ENCODE measurements around the gene TBC1D16. TPM values are rescaled to one million over a fixed set of nuclear protein-coding genes. Genes with fewer than 3 reads are reported as not detected.
"Not testable (repeated sequence)": the region's sequence is repeated elsewhere in the genome, so short reads cannot be mapped to it uniquely, and the experiment has no call there.

TBC1D16 gene
- polyA plus RNA-seq, 2 donors, result 2.4 to 3.8 TPM

DNA sequence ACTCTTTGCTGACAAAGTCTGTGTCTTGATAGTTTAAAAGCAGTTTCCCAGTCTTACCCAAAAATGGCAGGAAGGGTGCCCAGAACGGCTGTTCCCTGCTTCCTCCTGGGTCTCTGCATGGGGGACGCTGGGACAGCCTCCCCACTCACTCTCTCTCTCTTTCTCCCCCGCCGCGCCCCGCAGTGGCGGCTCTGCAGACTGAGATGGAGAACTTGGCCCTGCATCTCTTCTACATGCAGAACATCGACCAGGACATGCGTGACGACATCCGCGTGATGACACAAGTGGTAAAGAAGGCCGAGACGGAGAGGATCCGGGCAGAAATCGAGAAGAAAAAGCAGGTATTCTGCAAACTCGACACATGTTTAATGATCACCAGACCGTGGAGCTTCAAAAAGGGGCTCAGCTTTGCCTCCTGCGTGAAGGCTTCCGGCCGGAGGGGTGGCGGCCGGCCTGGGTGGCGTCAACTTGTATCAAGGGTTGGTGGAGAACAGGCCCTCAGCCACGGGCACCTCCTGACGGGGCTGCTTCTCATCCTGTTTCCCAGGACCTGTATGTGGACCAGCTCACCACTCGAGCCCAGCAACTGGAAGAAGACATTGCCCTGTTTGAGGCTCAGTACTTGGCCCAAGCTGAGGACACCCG is 22.8 kb upstream of the TBC1D16 start:
- H3K36me3 ChIP-seq (ENCODE audit: control insufficient read depth in 2 of 2, insufficient read depth in 2 of 2, low read length in 1 of 2), result no peaks in the 10 kb centered on the region
- no peaks in the 10 kb centered on the region for H3K9me3 ChIP-seq (ENCODE audit: control insufficient read depth in 2 of 2, insufficient read depth in 1 of 2, low read depth in 1 of 2, low read length in 1 of 2)
- H3K4me3 ChIP-seq (ENCODE audit: low read depth in 1 of 2, low read length in 2 of 2), result no peak overlapping the region
- no peaks in the 10 kb centered on the region for H3K4me1 ChIP-seq (ENCODE audit: control insufficient read depth in 2 of 2, insufficient read depth in 2 of 2, low read length in 1 of 2)
- H3K27me3 ChIP-seq (ENCODE audit: control insufficient read depth in 1 of 2, insufficient read depth in 2 of 2, low read length in 2 of 2), result no peaks in the 10 kb centered on the region
- no peak overlapping the region for H3K27ac ChIP-seq (ENCODE audit: low read depth in 2 of 2, low read length in 1 of 2)
- 94 to 95% methylated on average over 27 to 28 of the region's 28 CpGs for whole genome bisulfite sequencing, 2 donors

DNA sequence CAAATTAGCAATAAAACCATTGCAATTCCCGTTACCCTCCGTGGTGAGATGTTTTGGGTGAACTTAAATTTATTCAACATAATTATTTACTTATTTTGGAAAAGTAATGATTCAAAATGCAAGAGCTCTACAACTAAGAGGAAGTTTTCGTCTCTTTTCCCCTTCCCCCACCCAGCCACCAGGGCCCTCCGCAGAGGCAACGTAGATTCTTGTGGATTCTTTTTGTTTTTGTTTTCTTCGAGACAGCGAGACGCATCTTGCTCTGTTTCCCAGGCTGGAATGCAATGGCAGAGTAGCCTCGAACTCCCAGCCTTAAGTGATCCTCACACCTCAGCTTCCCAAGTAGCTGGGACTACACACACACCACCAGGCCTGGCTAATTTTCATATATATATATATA is 19.9 kb upstream of the TBC1D16 start:
- H3K27ac ChIP-seq (ENCODE audit: low read depth in 2 of 2, low read length in 1 of 2), result no peak overlapping the region

DNA sequence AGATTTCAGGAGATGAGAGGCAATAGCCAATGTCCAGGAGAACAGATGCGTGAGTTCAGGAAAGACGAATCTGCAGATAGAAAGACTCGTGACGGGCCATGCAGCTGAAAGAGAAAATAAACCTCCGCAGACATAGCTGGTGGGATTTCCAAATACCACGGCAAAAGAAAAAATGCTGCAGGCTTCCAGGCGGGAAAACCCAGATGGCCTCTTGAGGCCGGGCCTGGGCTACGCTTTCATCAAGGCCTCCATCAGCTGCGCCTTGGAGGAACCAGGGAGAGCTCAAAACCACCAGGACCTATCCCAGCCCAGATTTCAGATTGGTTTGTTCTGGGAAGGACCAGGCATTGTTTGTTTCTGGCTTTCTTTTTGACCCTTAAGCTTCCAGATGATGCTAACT is 17.4 kb upstream of the TBC1D16 start:
- 79 to 85% methylated on average over 10 of the region's 10 CpGs for WGBS, 2 donors
- H3K4me3 ChIP-seq (ENCODE audit: low read depth in 1 of 2, low read length in 2 of 2), result no peak overlapping the region
- H3K27me3 ChIP-seq (ENCODE audit: control insufficient read depth in 1 of 2, insufficient read depth in 2 of 2, low read length in 2 of 2), result no peaks in the 10 kb centered on the region
- H3K27ac ChIP-seq (ENCODE audit: low read depth in 2 of 2, low read length in 1 of 2), result no peak overlapping the region
- H3K4me1 ChIP-seq (ENCODE audit: control insufficient read depth in 2 of 2, insufficient read depth in 2 of 2, low read length in 1 of 2), result no peaks in the 10 kb centered on the region
- H3K9me3 ChIP-seq (ENCODE audit: control insufficient read depth in 2 of 2, insufficient read depth in 1 of 2, low read depth in 1 of 2, low read length in 1 of 2), result no peaks in the 10 kb centered on the region
- H3K36me3 ChIP-seq (ENCODE audit: control insufficient read depth in 2 of 2, insufficient read depth in 2 of 2, low read length in 1 of 2), result peaks cover 0 to 4% of the 10 kb centered on the region in 2 donors

More for the DNA sequence above, 19.9 kb upstream of the TBC1D16 start:
- H3K4me1 ChIP-seq (ENCODE audit: control insufficient read depth in 2 of 2, insufficient read depth in 2 of 2, low read length in 1 of 2), result no peaks in the 10 kb centered on the region
- H3K9me3 ChIP-seq (ENCODE audit: control insufficient read depth in 2 of 2, insufficient read depth in 1 of 2, low read depth in 1 of 2, low read length in 1 of 2), result no peaks in the 10 kb centered on the region
- H3K4me3 ChIP-seq (ENCODE audit: low read depth in 1 of 2, low read length in 2 of 2), result no peak overlapping the region
- H3K27me3 ChIP-seq (ENCODE audit: control insufficient read depth in 1 of 2, insufficient read depth in 2 of 2, low read length in 2 of 2), result no peaks in the 10 kb centered on the region
- H3K36me3 ChIP-seq (ENCODE audit: control insufficient read depth in 2 of 2, insufficient read depth in 2 of 2, low read length in 1 of 2), result no peaks in the 10 kb centered on the region
- WGBS, 2 donors, result 90 to 91% methylated on average over 9 of the region's 9 CpGs

DNA sequence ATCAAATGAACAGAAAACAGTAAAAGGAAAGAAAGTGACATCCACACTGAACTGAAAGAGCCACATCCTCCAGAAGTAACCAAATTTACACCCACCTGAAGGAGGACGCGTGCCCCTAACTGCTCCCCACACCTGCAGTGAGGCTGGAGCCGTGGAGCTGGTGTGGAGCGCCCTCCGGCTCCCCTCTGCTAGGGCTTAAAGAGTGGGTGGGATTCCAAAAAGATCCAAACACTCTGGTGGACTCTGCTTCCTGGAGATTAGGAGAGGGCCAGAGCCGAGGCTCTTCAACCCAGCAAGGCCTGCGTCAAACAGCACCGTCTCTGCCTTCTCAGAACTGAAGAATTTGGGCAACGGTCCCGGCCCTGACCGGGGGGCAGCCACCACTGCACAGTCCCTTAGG is 16.0 kb upstream of the TBC1D16 start:
- Histone ChIP-seq H3K27ac (ENCODE audit: low read depth in 2 of 2, low read length in 1 of 2) (no peak overlapping the region), H3K27me3 (ENCODE audit: control insufficient read depth in 1 of 2, insufficient read depth in 2 of 2, low read length in 2 of 2) (no peaks in the 10 kb centered on the region), H3K36me3 (ENCODE audit: control insufficient read depth in 2 of 2, insufficient read depth in 2 of 2, low read length in 1 of 2) (peaks cover 0 to 4% of the 10 kb centered on the region in 2 donors), H3K9me3 (ENCODE audit: control insufficient read depth in 2 of 2, insufficient read depth in 1 of 2, low read depth in 1 of 2, low read length in 1 of 2) (no peaks in the 10 kb centered on the region), H3K4me1 (ENCODE audit: control insufficient read depth in 2 of 2, insufficient read depth in 2 of 2, low read length in 1 of 2) (no peaks in the 10 kb centered on the region), H3K4me3 (ENCODE audit: low read depth in 1 of 2, low read length in 2 of 2) (no peak overlapping the region)
- 92% methylated on average over 11 of the region's 11 CpGs for WGBS, 2 donors

DNA sequence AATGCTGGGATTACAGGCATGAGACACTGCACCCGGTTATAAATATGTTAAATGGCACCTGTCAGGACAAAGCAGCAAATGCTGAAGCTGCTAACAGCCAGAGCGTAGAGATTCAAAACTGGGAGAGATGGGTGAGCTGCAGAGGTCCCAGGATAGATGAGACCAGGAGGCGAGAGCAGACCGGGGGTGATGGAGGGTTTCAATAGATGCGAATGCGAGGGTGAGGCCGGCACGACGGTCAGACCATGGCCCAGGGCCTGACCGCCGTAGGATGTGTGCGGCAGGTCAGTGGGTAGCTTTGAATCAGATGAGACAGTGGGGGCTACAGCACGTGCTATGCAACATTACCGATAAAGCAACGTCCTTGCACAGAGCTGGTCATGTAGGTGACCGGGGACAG is 15.0 kb upstream of the TBC1D16 start:
- peaks cover 0 to 4% of the 10 kb centered on the region in 2 donors for H3K36me3 ChIP-seq (ENCODE audit: control insufficient read depth in 2 of 2, insufficient read depth in 2 of 2, low read length in 1 of 2)
- no peak overlapping the region for H3K27ac ChIP-seq (ENCODE audit: low read depth in 2 of 2, low read length in 1 of 2)
- no peak overlapping the region for H3K4me3 ChIP-seq (ENCODE audit: low read depth in 1 of 2, low read length in 2 of 2)
- 86 to 91% methylated on average over 16 of the region's 16 CpGs for WGBS, 2 donors
- H3K27me3 ChIP-seq (ENCODE audit: control insufficient read depth in 1 of 2, insufficient read depth in 2 of 2, low read length in 2 of 2), result no peaks in the 10 kb centered on the region
- no peaks in the 10 kb centered on the region for H3K4me1 ChIP-seq (ENCODE audit: control insufficient read depth in 2 of 2, insufficient read depth in 2 of 2, low read length in 1 of 2)
- no peaks in the 10 kb centered on the region for H3K9me3 ChIP-seq (ENCODE audit: control insufficient read depth in 2 of 2, insufficient read depth in 1 of 2, low read depth in 1 of 2, low read length in 1 of 2)

DNA sequence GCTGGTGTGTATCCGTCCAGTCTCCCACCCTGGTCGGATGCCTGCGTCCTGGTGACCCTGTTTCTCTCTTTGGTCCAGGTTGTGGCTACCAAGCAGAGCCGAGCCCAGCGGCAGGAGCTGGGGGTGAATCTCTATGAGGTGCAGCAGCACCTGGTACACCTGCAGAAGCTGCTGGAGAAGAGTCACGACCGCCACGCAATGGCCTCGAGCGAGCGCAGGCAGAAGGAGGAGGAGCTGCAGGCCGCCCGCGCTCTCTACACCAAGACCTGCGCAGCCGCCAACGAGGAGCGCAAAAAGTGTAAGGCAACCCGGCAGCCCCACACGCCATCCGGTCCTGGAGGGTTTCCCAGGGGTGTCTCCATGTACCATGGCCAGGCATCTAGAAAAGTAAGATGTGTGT is 14.3 kb upstream of the TBC1D16 start:
- Histone ChIP-seq H3K4me3 (ENCODE audit: low read depth in 1 of 2, low read length in 2 of 2) (no peak overlapping the region), H3K4me1 (ENCODE audit: control insufficient read depth in 2 of 2, insufficient read depth in 2 of 2, low read length in 1 of 2) (no peaks in the 10 kb centered on the region), H3K9me3 (ENCODE audit: control insufficient read depth in 2 of 2, insufficient read depth in 1 of 2, low read depth in 1 of 2, low read length in 1 of 2) (no peaks in the 10 kb centered on the region), H3K27me3 (ENCODE audit: control insufficient read depth in 1 of 2, insufficient read depth in 2 of 2, low read length in 2 of 2) (no peaks in the 10 kb centered on the region), H3K27ac (ENCODE audit: low read depth in 2 of 2, low read length in 1 of 2) (no peak overlapping the region), H3K36me3 (ENCODE audit: control insufficient read depth in 2 of 2, insufficient read depth in 2 of 2, low read length in 1 of 2) (peaks cover 0 to 4% of the 10 kb centered on the region in 2 donors)
- WGBS, 2 donors, result 94 to 96% methylated on average over 21 of the region's 21 CpGs

DNA sequence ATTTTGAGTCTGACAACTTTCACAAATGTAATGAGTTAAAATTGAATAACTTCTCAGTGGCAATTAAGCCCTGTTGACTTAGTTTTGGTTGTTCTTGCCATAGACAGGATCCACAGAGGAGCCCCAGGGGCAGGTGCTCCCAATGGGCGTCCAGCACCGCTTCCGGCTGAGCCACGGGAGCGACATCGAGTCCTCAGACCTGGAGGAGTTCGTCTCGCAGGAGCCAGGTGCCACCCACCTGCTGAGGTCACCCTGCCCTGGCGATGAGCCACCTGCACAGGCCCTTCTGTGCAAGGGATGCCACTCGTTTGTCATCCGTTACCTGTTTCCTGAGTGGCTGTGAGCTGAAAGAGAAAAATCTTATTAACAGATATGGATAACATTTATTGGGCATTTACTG is 11.5 kb upstream of the TBC1D16 start:
- Histone ChIP-seq H3K4me1 (ENCODE audit: control insufficient read depth in 2 of 2, insufficient read depth in 2 of 2, low read length in 1 of 2) (no peaks in the 10 kb centered on the region), H3K4me3 (ENCODE audit: low read depth in 1 of 2, low read length in 2 of 2) (no peak overlapping the region), H3K27me3 (ENCODE audit: control insufficient read depth in 1 of 2, insufficient read depth in 2 of 2, low read length in 2 of 2) (no peaks in the 10 kb centered on the region), H3K27ac (ENCODE audit: low read depth in 2 of 2, low read length in 1 of 2) (no peak overlapping the region), H3K9me3 (ENCODE audit: control insufficient read depth in 2 of 2, insufficient read depth in 1 of 2, low read depth in 1 of 2, low read length in 1 of 2) (no peaks in the 10 kb centered on the region), H3K36me3 (ENCODE audit: control insufficient read depth in 2 of 2, insufficient read depth in 2 of 2, low read length in 1 of 2) (peaks cover 0 to 4% of the 10 kb centered on the region in 2 donors)
- WGBS, 2 donors, result 90 to 91% methylated on average over 11 of the region's 11 CpGs

DNA sequence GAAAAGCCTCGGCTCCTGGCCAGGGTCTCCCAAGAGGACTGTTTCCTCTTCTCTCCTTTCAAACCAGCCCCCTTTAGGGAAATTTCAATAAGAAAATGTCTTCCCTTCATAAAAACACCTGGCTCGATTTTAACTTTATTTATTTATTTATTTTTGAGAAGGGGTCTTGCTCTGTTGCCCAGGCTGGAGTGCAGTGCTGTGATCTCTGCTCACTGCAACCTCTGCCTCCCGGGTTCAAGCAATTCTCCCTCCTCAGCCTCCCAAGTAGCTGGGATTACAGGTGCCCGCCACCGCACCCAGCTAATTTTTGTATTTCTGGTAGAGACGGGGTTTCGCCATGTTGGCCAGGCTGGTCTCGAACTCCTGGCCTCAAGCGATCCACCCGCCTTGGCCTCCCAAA is 11.0 kb upstream of the TBC1D16 start:
- H3K4me3 ChIP-seq (ENCODE audit: low read depth in 1 of 2, low read length in 2 of 2); H3K4me1 ChIP-seq (ENCODE audit: control insufficient read depth in 2 of 2, insufficient read depth in 2 of 2, low read length in 1 of 2); H3K27me3 ChIP-seq (ENCODE audit: control insufficient read depth in 1 of 2, insufficient read depth in 2 of 2, low read length in 2 of 2); H3K36me3 ChIP-seq (ENCODE audit: control insufficient read depth in 2 of 2, insufficient read depth in 2 of 2, low read length in 1 of 2); H3K27ac ChIP-seq (ENCODE audit: low read depth in 2 of 2, low read length in 1 of 2); H3K9me3 ChIP-seq (ENCODE audit: control insufficient read depth in 2 of 2, insufficient read depth in 1 of 2, low read depth in 1 of 2, low read length in 1 of 2): not testable (repeated sequence)
- 92 to 95% methylated on average over 10 of the region's 10 CpGs for WGBS, 2 donors

DNA sequence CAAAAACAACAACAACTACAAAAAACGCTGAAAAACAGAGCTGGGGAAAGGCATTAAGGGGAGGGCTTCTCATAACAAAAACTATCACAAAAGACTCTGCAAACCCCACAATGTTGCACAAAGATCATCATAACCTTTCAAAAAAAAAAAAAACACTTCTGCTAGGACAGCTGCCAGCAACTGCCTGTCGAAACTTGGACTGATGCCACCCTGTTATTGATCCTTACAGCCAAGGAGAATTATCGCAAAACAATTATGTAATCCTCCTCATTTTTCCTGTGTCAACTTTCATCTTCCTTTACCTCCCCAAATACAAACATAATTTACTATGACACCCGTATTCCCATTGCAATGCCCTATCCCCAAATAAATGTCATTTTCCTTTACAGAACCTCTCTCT is 10.0 kb upstream of the TBC1D16 start:
- 40 to 58% methylated on average over 4 of the region's 4 CpGs for WGBS, 2 donors
- Histone ChIP-seq H3K4me3 (ENCODE audit: low read depth in 1 of 2, low read length in 2 of 2) (no peak overlapping the region), H3K27ac (ENCODE audit: low read depth in 2 of 2, low read length in 1 of 2) (no peak overlapping the region), H3K27me3 (ENCODE audit: control insufficient read depth in 1 of 2, insufficient read depth in 2 of 2, low read length in 2 of 2) (no peaks in the 10 kb centered on the region), H3K4me1 (ENCODE audit: control insufficient read depth in 2 of 2, insufficient read depth in 2 of 2, low read length in 1 of 2) (no peaks in the 10 kb centered on the region), H3K9me3 (ENCODE audit: control insufficient read depth in 2 of 2, insufficient read depth in 1 of 2, low read depth in 1 of 2, low read length in 1 of 2) (no peaks in the 10 kb centered on the region), H3K36me3 (ENCODE audit: control insufficient read depth in 2 of 2, insufficient read depth in 2 of 2, low read length in 1 of 2) (peaks cover 0 to 4% of the 10 kb centered on the region in 2 donors)

DNA sequence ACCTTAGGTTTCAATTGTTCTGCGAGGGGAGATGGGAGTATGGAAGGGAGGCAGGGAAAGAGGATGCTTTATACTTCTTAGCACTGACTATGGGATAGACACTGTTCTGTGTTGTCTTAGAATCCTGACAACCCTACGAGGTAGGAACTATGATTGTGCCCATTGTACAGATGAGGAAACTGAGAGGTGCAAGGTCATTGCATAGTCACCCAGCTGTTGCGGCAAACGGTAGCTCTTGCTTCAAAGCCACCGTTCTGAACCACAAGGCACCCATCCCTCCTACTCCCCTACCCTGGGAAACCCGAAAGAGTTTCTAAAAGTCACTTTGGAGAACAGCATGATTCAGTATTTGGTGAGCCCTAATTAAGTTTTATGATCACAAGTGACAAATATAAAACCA is 8.3 kb upstream of the TBC1D16 start:
- Histone ChIP-seq H3K27ac (ENCODE audit: low read depth in 2 of 2, low read length in 1 of 2) (no peak overlapping the region), H3K4me3 (ENCODE audit: low read depth in 1 of 2, low read length in 2 of 2) (no peak overlapping the region), H3K4me1 (ENCODE audit: control insufficient read depth in 2 of 2, insufficient read depth in 2 of 2, low read length in 1 of 2) (no peaks in the 10 kb centered on the region), H3K9me3 (ENCODE audit: control insufficient read depth in 2 of 2, insufficient read depth in 1 of 2, low read depth in 1 of 2, low read length in 1 of 2) (no peaks in the 10 kb centered on the region), H3K36me3 (ENCODE audit: control insufficient read depth in 2 of 2, insufficient read depth in 2 of 2, low read length in 1 of 2) (no peaks in the 10 kb centered on the region), H3K27me3 (ENCODE audit: control insufficient read depth in 1 of 2, insufficient read depth in 2 of 2, low read length in 2 of 2) (no peaks in the 10 kb centered on the region)
- WGBS, 2 donors, result 84% methylated on average over 6 of the region's 6 CpGs

All from esophagus (tissue), 2 donors.